SHP77 treated with DMSO at 0.1 percent for 48 hours (cell line): Measurements from ENCODE around the gene SETD3.

ENCODE experiments used
- DNase-seq: peaks from one replicate; lab custom pipeline; 2025; lab: John Stamatoyannopoulos, UW

The SETD3 gene

DNA sequence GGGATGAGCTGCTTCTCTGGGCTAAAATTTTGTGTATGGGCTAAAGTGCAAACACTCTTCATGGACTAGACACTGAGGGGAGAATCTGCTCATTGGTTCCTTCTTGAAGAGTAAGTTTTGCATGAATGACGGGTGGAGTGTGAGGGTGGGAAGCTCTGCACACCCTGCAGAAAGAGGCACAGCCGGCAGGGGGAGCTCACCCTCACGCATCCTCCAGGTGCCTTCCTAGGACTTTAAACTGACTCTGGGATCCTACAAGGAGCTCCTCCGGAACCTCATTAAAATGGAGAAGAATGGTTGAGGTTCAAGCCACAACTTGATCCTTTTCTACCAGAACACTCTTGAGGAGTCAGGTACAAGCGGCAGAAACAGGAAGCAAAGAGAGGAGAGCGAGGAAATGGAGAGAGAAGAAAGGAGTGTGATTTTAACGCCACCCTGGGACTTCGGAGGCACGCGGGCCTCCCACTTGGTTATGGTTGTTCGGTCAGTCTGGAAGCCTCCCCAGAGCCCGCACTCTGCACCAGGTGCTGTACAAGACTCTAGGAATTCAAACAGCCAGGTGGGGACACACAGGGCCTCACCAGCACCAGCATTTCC lies 87.5 kb downstream of the SETD3 start:
- no peak for DNase-seq

DNA sequence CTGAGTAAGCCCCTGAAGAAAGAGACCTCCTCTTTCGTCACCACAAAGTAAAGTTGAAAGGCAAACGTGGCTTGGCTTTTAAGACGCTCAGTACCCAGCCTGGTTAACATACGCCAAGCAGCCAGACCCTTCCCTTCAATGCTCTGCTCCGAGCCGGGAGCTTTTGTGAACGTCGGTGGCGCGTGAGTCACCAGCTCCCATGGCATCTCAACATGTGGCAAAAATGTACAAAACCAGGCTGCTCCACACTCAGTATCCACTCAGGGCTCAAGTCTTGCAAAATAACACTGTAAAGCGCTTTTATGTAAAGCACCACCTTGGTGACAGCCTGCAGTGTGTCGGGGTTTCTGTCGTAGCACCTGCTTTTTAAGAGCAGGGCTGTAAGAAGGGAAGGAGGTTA lies 89.0 kb downstream of the SETD3 start:
- DNase-seq: no peak

DNA sequence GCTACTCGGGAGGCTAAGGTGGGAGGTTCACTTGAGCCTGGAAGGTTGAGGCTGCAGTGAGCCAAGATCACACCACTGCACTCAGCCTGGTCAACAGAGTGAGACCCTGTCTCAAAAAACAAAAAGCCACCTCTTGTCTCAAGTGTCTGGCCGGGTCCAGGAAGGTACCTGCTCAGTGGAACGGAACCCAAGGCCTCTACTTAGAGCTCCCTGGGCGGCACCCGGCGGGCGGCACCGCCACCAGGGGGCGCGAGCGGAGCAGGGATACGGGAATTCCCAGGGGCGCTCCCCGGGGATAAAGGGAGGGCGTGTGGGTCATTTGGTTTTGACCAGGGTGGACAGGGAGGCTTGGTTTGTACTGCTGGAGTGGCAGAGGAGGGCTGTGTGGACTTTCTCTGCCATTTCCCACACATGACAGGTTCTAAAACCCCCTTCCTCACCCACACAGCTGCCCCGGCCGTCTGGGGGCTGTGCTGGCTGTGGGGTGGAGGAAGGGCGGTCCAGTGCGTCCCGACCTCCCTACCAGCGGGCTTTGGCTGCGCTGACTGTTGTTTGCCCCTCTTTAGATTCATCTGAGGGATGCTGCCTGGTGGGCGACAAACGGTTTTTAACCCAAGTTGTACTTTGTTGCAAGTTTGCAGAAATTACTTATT lies 91.4 kb downstream of the SETD3 start:
- DNase-seq: no peak

DNA sequence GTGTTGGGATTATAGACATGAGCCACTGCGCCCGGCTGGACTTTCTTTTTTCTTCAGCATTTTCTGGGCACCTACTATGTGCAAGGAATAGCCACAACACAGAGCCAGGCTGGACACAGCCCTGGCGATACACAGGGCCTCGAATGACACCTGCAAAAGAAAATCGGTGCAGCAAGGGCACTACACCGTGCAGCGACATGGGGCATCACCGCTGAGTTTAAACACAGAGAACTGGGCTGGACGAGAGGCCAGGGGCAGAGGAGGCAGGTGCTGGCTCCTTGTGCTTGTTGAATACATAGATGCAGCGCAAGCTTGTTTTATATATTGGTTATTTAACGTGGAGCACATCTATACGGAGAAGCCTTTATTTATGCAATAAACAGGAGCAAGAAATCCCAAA lies 92.4 kb downstream of the SETD3 start:
- DNase-seq: no peak

DNA sequence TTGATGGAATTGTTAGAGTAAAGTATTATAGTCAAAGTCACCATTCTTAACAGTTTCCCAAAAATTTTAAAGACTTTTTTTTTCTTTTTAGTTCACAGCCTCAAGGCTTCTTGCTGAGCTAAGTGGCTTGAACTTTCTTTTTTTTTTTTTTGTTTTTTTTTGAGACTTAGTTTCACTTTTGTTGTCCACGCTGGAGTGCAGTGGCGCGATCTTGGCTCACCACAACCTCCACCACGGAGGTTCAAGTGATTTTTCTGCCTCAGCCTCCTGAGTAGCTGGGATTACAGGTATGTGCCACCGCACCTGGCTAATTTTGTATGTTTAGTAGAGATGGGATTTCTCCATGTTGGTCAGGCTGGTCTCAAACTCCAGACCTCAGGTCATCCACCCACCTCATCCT lies 92.8 kb downstream of the SETD3 start:
- no peak for DNase-seq

DNA sequence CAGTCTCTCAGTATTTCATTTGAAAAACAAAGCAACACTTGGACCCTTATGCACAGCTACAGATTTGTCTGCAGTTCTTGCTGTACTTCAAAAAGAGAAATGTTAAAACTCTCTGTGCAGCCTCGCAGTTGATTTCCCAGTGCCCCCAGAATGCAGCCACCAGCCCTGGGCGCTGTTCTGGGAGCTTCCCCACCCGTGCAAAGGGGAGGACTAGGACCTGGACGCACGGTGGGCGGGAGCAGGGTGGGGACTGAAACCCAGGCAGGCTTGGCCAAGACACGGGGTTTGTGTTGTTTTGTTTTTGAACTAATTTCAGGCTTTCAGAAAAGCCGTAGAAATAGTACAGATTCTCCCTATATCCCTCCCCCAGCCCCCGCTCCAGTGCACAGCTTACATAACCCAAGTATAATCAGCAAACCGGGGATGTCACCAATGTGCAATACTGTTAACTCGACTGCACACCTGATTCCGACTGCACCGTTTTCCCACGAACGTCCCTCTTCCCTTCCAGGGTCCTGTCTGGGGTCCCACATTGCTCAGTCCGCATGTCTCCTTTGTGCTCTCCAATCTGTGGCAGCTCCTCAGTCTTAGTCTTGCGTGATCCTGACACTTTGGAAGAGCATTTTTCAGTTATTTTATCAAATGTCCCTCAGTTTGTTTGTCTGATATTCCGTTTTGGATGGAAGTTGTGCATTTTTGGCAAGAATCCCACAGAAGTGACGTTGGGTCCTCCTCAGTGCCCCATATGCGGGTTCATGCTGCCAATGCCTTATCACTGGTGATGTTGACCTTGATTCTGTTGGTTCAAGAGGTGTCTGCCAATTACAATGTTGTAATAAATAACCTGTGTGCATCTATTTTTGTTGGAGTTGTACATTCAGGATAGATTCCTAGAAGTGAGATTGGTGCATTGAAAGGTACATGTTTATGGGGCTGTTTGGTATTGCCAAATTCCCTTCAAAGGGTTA lies 95.9 kb downstream of the SETD3 start:
- no peak for DNase-seq

DNA sequence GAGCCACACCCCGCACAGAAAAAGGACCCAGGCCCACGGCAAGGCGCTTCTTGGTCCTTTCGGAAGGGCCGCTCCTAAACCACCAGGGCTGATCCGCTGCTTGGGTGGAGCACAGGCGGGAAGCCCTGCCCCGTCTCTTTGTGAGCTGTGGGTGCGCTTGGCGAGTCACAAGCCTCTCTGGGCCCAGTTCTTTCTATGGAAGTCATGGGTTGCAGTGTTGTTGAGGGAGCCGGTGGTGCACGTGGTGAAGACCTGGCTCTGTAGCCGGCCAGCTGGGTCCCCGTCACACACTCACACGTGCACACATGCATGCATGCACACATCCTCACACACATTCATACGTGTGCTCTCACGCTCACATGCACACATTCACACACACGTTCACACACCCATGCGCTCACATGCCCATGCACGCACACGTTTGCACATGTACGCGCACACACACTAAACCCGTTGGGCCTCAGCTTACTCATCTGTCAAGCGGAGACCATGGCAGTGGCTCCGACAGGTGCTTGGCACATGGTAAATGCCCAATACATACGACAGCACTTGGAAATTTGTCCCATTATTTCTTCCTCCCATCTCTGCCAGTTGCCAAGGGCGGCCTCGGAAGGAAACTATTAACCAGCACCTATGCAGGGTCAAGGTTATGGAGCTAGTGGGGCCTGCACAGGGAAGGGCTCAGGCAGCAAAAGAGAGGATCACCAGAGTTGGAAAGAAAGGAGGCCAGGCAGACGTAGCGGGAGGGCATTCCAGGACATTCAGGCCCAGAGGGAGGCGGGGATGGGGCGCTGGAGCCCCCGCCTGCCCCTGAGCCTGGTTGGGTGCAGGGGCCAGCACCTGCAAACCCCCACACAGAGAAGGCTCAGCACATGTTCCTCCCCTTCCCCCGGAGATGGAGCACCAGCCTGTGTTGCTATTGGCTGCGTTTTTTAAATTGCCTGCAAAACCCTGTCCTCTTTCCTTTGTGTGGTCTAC lies 96.9 kb downstream of the SETD3 start:
- DNase-seq: no peak

DNA sequence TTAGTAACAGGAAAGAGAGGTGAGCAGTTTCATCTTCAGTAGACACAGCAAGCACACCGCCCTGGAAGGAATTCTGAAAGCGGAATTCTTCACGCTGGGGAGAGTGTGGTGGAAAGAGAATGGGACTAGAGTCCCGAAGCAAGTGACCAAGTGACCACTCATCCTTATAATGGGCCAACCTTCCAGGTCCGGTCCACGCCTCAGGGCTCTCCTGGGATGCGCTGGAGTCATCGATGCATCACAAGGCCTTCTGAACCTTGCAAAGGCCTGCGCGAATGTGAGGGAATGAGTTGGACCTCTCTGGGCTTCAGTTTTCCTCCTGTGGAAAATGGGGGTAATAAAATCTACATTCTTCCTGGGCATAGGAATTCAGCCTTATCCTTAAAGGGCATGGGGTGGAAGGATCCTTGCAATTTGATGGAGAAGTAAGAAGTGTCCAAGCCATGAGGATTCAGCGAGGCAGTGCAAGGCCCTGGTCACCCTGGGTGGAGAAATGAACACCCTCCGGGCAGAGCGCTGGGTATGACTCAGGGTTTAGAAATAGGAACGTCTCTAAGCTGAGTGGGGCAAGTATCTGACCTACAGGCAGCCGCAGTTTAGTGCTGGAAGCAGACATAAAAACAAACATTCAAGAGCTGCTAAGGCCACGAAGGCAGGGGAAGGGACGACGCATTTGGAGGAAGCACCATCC lies 97.7 kb downstream of the SETD3 start:
- no peak for DNase-seq

DNA sequence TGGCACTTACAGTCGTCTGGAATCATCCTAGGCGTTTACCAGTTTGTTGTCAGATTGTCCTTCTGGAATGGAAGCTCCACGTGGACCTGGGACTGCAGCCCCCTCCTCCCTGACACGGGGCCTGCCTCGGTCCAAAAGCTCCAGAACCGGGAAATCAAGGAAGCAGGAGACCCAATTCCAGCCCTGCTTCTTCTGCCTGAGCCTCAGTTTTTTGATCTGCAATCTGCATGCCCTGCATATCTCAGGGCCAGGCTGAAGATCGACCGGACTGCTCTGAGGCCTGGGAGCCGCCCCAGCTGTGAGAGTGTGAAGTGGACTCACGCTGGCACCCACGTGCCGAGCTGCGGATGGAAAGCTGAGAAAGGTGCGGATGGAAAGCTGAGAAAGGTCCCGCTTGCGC lies 98.6 kb downstream of the SETD3 start:
- no peak for DNase-seq

DNA sequence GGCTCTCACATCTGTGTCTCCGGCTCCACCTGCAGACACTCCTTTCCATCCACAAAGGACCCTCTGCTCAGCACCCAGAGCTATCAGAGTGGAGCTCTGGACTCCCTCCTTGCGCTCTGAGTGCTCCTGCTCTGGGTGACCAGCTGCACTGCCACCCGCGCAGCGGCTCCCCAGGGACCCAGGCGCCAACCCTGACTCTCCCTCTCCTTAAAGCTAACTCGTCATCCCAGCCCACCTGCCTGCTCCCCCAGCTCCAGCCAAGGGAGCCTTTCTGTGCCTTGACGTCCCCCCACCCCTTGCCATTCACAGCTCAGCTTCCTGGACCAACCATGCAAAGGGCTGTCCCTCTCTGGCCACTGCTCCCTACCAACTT lies 99.0 kb downstream of the SETD3 start:
- DNase-seq: no peak

DNA sequence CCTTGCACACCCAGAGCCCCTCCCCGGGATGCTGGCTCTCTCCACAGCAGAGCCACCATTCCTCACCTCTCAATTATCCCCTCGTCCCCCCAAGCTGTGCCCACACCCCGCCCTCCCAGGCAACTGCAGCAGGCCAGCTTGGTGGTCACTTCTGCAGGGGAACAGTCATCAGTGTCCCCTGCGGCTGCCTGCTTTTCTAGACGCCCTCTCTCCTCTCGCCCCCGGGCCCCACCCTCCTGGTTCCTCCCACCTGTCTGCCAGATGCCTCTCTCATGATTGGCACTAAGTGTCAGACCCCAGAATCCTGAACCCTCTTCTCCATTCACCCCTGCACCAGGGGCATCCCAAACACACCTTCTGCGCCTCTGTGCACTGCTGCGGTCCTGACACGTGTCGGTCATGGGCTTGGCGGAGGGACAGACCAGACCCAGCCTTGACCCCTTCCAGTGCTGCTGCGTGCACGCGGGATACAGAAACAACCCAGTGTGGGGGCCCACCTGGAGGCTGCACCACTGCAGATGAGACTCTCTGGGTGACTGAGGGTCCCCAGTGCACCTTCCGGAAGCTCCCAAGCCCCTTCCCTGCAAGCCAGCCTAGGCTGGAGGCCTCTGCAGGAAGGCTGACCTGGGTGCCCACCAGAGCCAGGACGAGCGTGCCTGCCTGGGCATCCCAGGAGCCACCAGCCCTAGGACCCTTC lies 99.5 kb downstream of the SETD3 start:
- no peak for DNase-seq

DNA sequence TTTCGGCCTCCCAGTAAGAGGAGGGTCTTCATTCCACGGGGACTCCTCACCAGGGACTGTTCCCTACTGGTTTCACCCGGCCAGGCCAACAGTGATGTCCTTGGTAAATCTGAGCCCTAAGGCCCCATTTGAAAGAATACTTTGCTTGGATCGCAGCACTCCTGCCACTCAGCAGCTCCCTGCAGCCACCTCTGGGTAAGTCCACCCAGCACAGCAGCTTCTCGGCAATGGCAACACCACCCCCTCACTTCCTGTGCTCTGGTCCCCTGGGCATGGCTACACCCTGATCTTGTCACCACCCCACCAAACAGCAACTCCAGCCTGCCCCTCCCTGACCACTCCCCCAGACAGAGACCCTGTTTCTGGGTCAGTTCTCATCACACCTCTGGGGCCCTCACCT lies 100.3 kb downstream of the SETD3 start:
- DNase-seq: no peak

DNA sequence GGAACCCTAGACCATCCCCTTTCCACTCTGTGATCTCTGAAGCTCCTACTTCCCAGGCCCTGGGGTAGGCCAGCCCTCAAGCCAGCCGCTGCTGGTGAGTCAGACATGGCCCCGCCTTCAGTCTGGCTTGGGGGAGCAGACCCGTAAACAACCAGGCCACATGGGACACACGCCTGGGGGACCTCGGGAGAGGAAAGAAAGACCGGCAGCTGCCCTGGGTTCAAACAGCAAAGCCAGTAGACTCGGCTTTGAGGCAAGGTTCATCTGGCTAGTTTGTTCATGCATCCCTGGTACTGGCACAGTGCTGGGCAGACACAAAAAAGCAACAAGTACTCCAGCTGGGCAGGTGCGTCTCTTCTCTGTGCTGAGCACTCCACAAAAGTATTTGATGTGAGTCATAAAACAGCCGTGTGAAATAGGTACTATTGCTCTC lies 101.9 kb downstream of the SETD3 start:
- DNase-seq: no peak

DNA sequence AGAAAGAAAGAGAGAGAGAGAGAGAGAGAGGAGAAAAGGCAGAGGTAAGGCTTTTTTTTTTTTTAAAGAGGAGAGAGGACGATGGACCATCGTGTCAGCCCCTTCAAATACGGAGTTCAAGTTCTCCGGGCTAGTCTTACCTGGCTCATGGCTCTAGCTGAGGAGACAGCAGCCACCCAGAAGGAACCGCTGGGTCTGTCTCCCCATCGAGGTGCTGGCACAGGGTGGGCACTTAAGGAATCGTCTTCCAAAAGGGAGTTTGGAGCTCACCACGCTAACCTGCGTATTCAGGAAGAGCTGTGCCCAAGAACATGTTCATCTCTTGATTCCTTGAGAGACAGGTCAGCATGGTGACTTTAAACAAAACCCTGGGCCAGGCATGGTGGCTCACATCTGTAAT lies 102.7 kb downstream of the SETD3 start:
- DNase-seq: no peak

DNA sequence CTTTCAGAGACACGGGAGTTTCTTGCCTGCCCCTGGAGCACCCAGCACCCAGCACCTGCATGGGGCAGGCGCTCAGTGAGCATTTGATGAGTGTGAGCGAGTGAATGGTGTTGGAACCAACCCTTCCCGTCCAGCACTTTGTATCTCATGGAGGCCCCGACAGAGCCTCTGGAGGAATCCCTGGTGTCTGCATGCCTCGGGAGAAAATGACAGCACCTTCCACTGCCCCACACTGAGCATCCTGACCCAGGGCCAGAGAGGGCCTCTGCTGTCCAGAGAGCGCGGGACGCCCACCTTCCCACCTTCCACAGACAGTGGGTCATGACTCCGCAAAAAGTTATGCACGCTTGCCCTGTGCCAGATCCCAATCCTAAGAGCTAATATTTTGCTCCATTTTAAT lies 105.7 kb downstream of the SETD3 start:
- DNase-seq: no peak

DNA sequence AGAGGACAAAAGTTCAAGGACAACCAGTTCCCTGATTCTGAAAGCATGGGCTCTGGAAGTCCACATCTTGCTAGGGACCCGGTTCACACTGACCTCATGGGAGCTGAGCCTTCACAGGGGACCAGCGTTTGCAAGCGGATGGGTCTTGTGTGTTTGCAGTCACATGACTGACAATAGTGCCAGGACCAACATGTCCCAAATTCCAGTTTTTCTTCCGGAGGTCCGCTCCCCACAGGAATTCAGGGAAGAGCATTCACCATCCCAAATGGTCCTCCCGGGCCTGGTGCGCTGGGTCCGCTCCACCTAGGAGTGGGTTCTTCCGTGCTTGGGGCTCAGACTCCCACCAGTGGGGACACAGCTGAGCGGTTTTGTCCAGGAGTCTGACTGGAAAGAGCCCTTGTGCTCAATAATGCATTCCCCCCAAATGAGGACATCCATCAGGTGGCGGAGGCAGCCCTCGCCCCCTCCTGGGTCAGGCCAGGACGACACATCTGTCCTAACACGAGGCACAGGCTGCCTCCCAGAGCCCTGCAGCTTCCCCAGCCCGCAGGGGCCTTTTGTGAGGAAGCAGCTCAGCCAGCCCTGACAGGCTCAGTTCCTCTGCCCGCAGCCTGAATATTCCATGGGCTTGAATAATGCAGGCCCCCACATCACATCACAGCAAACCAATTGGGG lies 116.9 kb downstream of the SETD3 start:
- no peak for DNase-seq

DNA sequence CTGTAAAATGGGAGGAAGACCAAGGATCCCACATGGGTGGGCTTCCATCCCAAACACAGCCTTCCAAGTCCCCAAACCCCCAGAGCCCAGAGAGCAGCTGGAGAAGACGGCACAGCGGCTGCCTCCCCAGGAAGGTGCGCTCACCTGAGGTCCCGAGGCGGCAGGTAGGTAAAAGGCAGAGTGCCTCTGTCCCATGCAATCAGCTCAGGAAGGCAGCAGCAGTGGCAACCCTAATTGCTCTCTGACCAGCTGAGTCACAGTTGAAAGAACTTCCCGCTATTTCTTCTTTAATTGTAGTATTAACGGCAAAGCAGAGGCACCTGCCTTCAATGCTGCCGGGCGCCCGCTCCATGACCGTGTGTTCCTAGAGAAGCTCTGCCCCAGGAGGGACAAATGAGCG lies 117.6 kb downstream of the SETD3 start:
- DNase-seq: no peak

DNA sequence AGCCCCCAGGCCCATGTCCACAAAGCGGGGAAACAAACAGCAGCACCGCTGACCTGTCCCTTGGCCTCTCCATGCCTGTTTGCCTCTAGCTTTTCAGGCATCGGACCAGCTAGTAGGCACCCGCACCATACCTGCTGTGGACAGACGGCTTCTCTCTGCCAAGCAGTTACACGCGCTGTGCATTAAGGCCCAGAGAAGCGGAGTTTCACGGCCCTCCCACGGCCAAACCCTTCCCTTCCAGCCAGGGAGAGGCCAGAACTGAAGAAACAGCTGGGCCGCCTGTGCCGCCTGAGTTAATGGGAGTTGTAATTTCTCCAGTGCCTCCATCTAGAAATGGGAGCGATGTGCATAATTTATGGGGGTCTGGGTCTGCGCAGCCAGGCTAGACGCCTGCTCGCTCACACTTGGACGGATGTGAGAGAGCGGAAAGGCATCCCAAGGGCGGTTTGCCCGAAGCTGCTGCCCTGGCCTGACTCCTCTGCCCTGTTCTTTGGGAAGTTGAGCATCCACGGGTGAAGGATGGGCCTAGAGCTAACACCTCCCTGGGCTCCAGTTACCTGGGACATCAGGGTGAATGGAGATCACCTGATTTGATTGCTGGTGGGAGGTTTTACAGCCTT lies 119.0 kb downstream of the SETD3 start:
- DNase-seq: no peak

DNA sequence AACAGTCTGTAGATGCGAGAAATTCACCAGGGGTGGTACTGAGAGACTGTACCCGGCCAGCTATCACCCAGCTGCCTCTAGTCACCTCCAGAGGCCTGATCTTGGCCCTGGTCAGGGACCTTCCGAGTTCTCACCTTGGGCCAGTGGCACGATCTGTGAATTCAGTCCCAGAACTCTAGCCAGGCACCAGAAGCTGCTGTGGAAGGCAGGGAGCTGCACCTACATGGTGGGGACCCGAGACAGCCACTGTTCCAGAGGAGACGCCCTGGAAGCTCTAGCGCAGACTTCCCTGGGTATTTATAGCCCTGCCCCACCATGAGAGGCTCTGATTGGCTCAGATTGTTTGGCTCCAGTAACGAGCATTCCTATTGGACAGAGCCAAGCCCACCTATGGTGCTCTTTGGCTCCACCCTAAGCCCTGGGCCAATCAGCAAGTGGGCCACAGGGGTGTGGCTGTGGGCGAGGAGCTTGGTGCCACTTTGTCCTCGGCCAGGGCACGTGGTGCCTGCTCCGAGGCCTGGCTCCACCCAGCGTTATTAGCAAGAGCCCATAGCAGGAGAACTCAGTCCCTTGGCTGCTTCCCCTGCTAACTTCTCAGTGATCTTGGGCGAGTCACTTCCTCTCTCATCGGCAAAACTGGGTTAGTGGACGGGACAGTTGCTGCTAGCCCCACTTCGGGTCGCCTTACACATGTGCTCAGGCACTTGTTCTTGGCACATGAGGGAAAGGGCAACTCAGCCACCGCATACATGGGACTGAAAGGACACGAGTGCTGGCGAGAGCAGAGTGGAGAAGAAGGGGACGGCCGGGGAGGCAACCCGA lies 119.7 kb downstream of the SETD3 start:
- DNase-seq: no peak
